Measurements from ENCODE around the gene TMEM175.

The TMEM175 gene

DNA sequence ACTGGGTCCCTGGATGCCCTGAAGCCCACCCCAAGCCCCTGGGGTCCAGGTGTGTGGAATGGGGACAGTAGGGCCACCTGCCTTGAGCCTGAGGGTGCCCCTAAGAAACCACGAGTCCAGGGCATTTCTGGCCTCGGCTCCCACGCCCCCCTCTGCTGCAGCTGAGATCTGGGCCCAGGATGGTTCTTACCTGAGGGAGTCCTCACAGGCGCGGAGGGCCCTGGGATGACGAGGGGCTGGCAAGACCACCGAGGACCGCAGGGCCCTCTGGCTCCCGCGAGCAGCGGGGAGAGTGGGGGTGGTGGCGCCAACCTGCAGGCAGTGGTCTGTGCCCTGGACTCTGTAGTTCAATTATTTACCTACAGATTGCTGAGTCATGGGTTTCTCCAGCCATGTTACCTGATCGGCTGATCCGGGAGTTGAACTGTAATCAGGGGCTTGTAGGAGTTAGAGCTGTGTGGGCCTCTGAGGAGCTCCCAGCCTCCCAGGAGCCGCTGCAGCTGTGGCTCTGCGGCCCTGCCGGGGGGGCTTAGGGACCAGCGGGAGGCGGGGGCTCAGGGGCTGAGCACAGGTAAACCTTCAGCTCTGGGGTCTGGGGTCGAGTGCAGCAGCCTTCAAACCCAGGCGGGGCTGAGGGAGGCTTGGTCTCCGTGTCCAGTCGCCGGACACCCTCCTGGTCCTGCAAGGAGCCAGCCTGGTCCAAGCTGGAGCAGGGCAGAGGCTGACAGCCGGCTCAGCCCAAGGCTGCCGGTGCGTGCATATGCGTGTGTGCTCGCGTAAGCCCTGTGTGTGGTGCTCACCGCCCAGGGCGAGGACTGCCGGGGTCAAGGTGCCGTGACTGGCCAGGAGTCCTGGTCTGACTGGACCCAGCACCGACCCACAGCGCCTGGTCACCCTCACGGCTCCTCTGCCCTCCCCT is 61.1 kb downstream of the TMEM175 start, which contains the start of gene SLC26A1:
TSS of gene SLC26A1 (minus strand) at position 294 of the 919 bp plus-strand sequence. CDS start 1,701 bp downstream, outside the sequence.
- H3K36me3 ChIP-seq (ENCODE audit: control insufficient read depth, insufficient read depth, low read length), result no peaks in the 10 kb centered on the region; the same call in none of the 2 replicates
- TF ChIP-seq, protein P1, sequence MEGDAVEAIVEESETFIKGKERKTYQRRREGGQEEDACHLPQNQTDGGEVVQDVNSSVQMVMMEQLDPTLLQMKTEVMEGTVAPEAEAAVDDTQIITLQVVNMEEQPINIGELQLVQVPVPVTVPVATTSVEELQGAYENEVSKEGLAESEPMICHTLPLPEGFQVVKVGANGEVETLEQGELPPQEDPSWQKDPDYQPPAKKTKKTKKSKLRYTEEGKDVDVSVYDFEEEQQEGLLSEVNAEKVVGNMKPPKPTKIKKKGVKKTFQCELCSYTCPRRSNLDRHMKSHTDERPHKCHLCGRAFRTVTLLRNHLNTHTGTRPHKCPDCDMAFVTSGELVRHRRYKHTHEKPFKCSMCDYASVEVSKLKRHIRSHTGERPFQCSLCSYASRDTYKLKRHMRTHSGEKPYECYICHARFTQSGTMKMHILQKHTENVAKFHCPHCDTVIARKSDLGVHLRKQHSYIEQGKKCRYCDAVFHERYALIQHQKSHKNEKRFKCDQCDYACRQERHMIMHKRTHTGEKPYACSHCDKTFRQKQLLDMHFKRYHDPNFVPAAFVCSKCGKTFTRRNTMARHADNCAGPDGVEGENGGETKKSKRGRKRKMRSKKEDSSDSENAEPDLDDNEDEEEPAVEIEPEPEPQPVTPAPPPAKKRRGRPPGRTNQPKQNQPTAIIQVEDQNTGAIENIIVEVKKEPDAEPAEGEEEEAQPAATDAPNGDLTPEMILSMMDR (IDR thresholded peaks at IDR 0.05; ENCODE audit: insufficient read depth, low read length, poor library complexity, severe bottlenecking), result no peak
- H3K27me3 ChIP-seq (replicated peaks; ENCODE audit: control insufficient read depth, insufficient read depth, low read length), result peaks cover under 1% of the 10 kb centered on the region
- peak within 1 kb of the TSS; percentile 28; the same call in 1 of the 2 replicates for H3K4me3 ChIP-seq (replicated peaks; ENCODE audit: low read depth, low read length)
- DNase-seq (ENCODE audit: extremely low read depth, insufficient read length), result no peak

DNA sequence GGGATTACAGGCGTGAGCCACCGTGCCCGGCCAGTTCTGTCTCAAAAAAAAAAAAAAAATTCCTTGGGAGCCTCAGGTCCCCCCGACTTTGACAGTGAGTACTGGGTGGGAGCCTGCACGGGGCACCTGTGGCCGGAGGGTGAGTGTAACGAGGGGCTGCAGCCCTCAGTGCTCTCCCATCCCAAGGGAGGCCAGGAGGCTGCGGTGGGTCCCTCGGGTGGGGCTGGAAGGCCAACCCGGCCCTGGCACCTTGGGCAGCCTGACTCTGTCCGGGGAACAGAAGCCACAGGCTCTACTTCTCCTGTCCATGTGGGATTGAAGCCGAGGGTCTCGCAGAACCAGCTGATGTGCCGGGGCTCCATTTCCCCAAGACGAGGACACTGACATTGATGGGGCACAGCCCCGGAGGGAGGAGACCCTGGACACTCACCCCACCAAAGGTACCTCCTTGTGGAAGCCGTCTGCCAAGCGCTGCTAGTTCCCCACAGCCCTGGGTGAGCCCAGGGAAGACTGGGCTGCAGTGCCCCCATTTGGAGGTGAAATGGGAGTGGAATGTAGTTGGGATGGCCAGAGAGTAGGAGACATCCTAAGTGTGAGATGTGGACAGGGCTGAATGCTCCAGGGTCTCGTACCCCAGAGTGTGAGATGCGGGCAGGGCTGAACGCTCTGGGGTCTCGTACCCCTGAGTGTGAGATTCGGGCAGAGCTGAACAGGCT is 63.2 kb downstream of the TMEM175 start:
- no peak for DNase-seq (ENCODE audit: extremely low read depth, insufficient read length)
- TF ChIP-seq, protein P1 (IDR thresholded peaks at IDR 0.05; ENCODE audit: insufficient read depth, low read length, poor library complexity, severe bottlenecking), result no peak
- H3K4me3 ChIP-seq (replicated peaks; ENCODE audit: low read depth, low read length), result no peak overlapping the region
- H3K36me3 ChIP-seq (ENCODE audit: control insufficient read depth, insufficient read depth, low read length), result no peaks in the 10 kb centered on the region; the same call in 1 of the 2 replicates
- peaks cover 5% of the 10 kb centered on the region for H3K27me3 ChIP-seq (replicated peaks; ENCODE audit: control insufficient read depth, insufficient read depth, low read length)

DNA sequence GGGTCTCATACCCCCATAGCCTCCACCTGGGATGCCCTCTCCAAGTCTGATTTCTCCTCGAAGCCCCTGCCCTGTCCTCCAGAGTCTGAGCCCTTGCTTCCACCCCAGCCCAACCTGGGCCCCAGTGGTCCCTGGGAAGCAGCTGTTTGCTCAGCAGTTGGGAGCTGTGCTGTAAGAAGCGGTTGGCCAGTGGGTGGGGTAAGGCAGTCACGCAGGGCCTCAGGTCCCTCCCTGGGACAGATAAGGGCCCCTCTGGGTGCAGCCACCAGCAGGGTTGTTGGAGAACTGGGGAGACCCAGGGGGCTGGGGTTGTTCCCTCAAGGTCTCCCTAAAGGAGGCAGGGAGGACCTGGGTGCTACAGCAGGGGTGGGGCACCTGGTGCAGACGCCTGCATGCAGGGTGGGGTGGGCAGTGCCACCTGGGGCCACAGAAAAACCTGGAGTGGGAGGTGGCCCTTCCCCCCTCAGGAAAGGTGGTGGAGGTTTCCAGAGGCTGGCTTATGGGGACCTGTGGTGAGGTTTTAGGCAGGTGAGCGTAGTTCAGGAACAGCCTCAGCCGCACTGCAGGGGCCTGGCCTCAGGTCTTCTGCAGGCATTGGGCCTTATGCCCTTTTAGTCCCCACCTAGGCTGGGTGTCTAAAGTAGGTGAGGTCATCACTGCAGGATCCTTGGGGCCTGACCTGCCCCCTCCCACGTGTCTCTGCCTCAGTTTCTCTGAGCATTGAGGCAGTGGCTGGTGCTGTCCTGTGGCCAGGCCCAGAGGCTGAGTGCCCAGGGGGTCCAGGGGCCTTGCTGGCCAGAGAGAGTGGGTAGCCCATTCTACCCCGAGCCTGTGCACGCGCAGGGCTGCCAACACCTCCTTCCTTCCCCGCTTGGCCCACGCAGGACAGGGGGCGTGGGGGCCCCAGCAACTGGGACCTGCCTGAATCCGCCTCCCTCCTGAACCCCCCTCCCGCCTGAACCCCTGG is 64.1 kb downstream of the TMEM175 start:
- peaks cover 5% of the 10 kb centered on the region for H3K27me3 ChIP-seq (replicated peaks; ENCODE audit: control insufficient read depth, insufficient read depth, low read length)
- TF ChIP-seq, protein P1 (IDR thresholded peaks at IDR 0.05; ENCODE audit: insufficient read depth, low read length, poor library complexity, severe bottlenecking), result no peak

DNA sequence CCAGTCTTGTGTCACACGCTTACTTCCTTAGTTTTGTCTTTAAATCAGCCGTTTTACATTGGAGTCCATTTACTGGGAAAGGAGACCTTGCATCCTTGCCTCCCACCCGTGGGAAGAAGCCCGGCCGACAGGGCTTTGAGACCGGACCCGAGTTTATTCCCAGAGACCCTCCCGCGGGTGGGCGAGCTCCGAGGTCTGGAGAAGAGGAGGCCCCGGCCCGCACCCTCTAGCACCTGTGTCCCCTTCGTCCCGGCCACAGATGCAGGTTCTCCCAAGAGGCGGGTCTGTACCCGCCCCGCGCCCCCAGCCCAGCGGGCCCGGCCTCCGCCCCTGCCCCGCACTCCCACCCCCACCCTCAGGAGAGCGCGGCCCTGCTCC is 64.7 kb downstream of the TMEM175 start:
- Histone ChIP-seq H3K27me3 (replicated peaks; ENCODE audit: control insufficient read depth, insufficient read depth, low read length) (peaks cover 5% of the 10 kb centered on the region), H3K36me3 (ENCODE audit: control insufficient read depth, insufficient read depth, low read length) (no peaks in the 10 kb centered on the region; the same call in 1 of the 2 replicates), H3K4me3 (replicated peaks; ENCODE audit: low read depth, low read length) (no peak overlapping the region)

More for the DNA sequence above, 64.1 kb downstream of the TMEM175 start:
- Histone ChIP-seq H3K36me3 (ENCODE audit: control insufficient read depth, insufficient read depth, low read length) (no peaks in the 10 kb centered on the region; the same call in 1 of the 2 replicates), H3K4me3 (replicated peaks; ENCODE audit: low read depth, low read length) (no peak overlapping the region)
- DNase-seq (ENCODE audit: extremely low read depth, insufficient read length), result no peak

More for the DNA sequence above, 64.7 kb downstream of the TMEM175 start:
- DNase-seq (ENCODE audit: extremely low read depth, insufficient read length), result no peak
- TF ChIP-seq, protein P1 (IDR thresholded peaks at IDR 0.05; ENCODE audit: insufficient read depth, low read length, poor library complexity, severe bottlenecking), result no peak

All from GM06990 (cell line).